Measurements from ENCODE around the gene NPAS3. TPM values are rescaled to one million over a fixed set of nuclear protein-coding genes. Genes with fewer than 3 reads are reported as not detected.

The NPAS3 gene
- polyA plus RNA-seq, 2 of the 4 experiments (the other 2 are of a cell fraction), result not detected

DNA sequence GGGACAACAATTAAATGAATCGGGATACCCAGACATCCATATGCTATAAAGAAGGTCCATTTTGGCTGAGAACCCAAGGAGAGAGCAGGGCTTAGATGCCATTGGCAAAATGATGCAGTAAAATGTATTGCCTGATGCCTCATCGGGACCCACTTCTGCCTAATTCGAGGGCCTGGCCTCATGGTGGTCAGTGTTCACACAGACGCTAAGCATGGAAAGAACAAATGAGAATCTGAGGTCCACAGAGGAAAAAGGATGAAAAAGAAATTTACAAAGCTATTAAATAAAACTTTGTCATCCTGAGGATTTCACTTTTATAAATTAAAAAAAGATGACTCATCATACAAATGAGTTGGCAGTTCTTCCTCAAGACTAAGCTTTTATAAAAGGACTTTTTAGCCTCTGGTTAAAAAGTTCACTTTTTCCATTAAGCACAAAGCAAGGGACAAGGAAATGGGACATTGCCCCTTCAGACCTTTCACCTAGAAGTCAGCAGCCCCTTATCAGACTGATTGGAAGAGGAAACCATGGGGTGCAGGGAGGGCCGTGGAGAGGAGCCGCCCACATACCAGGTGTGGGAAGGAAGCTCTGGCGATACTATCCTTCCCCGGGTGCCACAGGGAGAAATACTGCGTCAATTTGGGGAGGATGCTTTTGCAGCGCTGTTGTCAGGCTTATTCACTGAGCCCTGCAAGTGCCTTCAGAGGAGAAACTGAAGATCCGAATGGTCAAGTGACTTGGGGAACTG, 836.2 kb downstream of the NPAS3 start:
- Histone ChIP-seq H3K4me2 (no peak overlapping the region), H3K27ac (no peak overlapping the region), H3K9me3 (no peaks in the 10 kb centered on the region), H3K4me1 (no peaks in the 10 kb centered on the region), H3K4me3 (no peak overlapping the region)
- no peak for TF ChIP-seq RAD21 (conservative IDR thresholded peaks at IDR 0.05 in 1 of 2, IDR thresholded peaks at IDR 0.05 in 1 of 2)
- no peak for TF ChIP-seq TP53 (CRISPR knock-in tag; IDR thresholded peaks at IDR 0.05)
- no peak for TF ChIP-seq ZC3H11A (IDR thresholded peaks at IDR 0.05)
- TF ChIP-seq CHD4 (IDR thresholded peaks at IDR 0.05; ENCODE audit: borderline replicate concordance), result no peak
- no peak for TF ChIP-seq FOSL2 (IDR thresholded peaks at IDR 0.05)
- TF ChIP-seq FOSL2 (CRISPR knock-in tag; IDR thresholded peaks at IDR 0.05), result peak; percentile 60
- TF ChIP-seq NR3C1 (IDR thresholded peaks at IDR 0.05), result no peak
- ATAC-seq, result no peak
- CTCF ChIA-PET, result no interaction called here
- POLR2A ChIA-PET, result no interaction called here
- FAIRE-seq, result no peak
- WGBS (ENCODE audit: missing lambda C conversion rate), result 61% methylated on average over 11 of the region's 11 CpGs
- no peak for DNase-seq (ENCODE audit: low read depth in 1 of 2, low spot score in 1 of 2)

DNA sequence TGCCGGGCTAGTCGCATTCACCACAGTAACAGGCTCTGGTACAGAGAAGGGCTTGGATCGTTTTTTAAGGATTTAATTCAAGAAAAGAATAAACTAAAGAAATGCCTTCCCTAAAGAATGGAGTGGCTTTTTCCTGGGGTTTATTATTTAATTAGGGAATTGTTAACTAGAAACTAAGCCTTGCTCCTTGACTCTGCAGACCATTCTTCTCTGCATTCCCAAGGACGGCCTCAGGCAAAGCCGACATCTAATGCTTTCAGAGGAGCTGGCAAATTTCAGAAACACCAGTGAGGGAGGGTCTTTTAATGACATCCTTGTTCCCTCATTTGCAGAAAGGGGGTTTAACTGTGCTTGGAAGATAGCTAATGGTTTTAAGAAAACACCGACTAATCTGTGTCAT, 838.2 kb downstream of the NPAS3 start:
- TF ChIP-seq CHD4 (IDR thresholded peaks at IDR 0.05; ENCODE audit: borderline replicate concordance) (no peak), RNF2 (IDR thresholded peaks at IDR 0.05; ENCODE audit: borderline replicate concordance, low read depth) (no peak), HOXB13 (CRISPR knock-in tag; IDR thresholded peaks at IDR 0.05; ENCODE audit: low read depth) (no peak), SREBF2 (IDR thresholded peaks at IDR 0.05) (no peak), FOSB (CRISPR knock-in tag; IDR thresholded peaks at IDR 0.05) (no peak), ATOH8 (CRISPR knock-in tag; IDR thresholded peaks at IDR 0.05; ENCODE audit: low read depth) (no peak), RCOR1 (IDR thresholded peaks at IDR 0.05; ENCODE audit: low read depth, low read length) (no peak), NR3C1 (IDR thresholded peaks at IDR 0.05) (no peak), CEBPB (IDR thresholded peaks at IDR 0.05) (no peak), HES2 (IDR thresholded peaks at IDR 0.05) (no peak), BHLHE40 (IDR thresholded peaks at IDR 0.05; ENCODE audit: low read depth, low read length) (no peak), ZC3H11A (IDR thresholded peaks at IDR 0.05) (no peak), NFE2L2 (conservative IDR thresholded peaks at IDR 0.05; ENCODE audit: low read length) (no peak)
- TF ChIP-seq, protein P1, sequence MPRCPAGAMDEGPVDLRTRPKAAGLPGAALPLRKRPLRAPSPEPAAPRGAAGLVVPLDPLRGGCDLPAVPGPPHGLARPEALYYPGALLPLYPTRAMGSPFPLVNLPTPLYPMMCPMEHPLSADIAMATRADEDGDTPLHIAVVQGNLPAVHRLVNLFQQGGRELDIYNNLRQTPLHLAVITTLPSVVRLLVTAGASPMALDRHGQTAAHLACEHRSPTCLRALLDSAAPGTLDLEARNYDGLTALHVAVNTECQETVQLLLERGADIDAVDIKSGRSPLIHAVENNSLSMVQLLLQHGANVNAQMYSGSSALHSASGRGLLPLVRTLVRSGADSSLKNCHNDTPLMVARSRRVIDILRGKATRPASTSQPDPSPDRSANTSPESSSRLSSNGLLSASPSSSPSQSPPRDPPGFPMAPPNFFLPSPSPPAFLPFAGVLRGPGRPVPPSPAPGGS (IDR thresholded peaks at IDR 0.05), result no peak
- Histone ChIP-seq H3K4me2 (no peak overlapping the region), H3K4me3 (no peak overlapping the region), H3K27ac (no peak overlapping the region), H3K4me1 (no peaks in the 10 kb centered on the region), H3K9me3 (no peaks in the 10 kb centered on the region)
- no peak for DNase-seq (ENCODE audit: low read depth in 1 of 2, low spot score in 1 of 2)
- no peak for FAIRE-seq
- no peak for ATAC-seq
- ChIA-PET POLR2A (no interaction called here), CTCF (no interaction called here)
- 64% methylated on average over 6 of the region's 6 CpGs for WGBS (ENCODE audit: missing lambda C conversion rate)

GRCh38 chr14:33777681-33778080, 839.0 kb downstream of the NPAS3 start:
- ATAC-seq (no peak), DNase-seq (ENCODE audit: low read depth in 1 of 2, low spot score in 1 of 2) (no peak), FAIRE-seq (no peak)
- WGBS (ENCODE audit: missing lambda C conversion rate), result 9% methylated on average over 7 of the region's 7 CpGs
- H3K9me3 ChIP-seq, result no peaks in the 10 kb centered on the region
- no peaks in the 10 kb centered on the region for H3K4me1 ChIP-seq
- no peak overlapping the region for H3K4me3 ChIP-seq
- no peak overlapping the region for H3K27ac ChIP-seq
- ChIA-PET CTCF (interaction anchor here (1.0 kb wide), 1 partner anchor 15 kb away, joined by 3 read pairs; no protein-coding TSS in a partner anchor), POLR2A (no interaction called here)
- TF ChIP-seq RAD21 (conservative IDR thresholded peaks at IDR 0.05 in 1 of 2, IDR thresholded peaks at IDR 0.05 in 1 of 2) (no peak), HDAC2 (IDR thresholded peaks at IDR 0.05) (no peak), CBX2 (IDR thresholded peaks at IDR 0.05; ENCODE audit: borderline replicate concordance, low read depth) (no peak)
- TF ChIP-seq, protein P2, sequence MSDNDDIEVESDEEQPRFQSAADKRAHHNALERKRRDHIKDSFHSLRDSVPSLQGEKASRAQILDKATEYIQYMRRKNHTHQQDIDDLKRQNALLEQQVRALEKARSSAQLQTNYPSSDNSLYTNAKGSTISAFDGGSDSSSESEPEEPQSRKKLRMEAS (IDR thresholded peaks at IDR 0.05), result no peak
- no peak overlapping the region for H3K4me2 ChIP-seq

All from A549 (cell line).